HCT116 (cell line): ENCODE measurements around the gene SDK2. TPM values are rescaled to one million over a fixed set of nuclear protein-coding genes. Genes with fewer than 3 reads are reported as not detected.

Experiments used
- ATAC-seq: fragments of 200-7000 bp; cut with Tn5 transposase; 2 replicates; pipeline ENCODE4 v1.9.1; 2020; ENCODE audit warnings: mild to moderate bottlenecking, moderate library complexity
- BruUV-seq: library from RNA; stranded (reverse); fragments of 400-500 nt; replicated peaks from 2 replicates; lab custom pipeline; 2021; lab: Mats Ljungman, UMichigan
- CTCF ChIA-PET: fragments of 300-600 bp; sonication (Branson Sonifier 250); formaldehyde crosslinking; loops from one replicate; lab custom pipeline; 2021; ENCODE audit warnings: antibody characterized with exemption; lab: Charles Lee
- POLR2A ChIA-PET: fragments of 300-600, 350-600 bp; sonication (Branson Sonifier 250); formaldehyde crosslinking; loops from one replicate; lab custom pipeline; 2021; ENCODE audit warnings: antibody characterized with exemption; lab: Charles Lee
- RAD21 ChIA-PET, 2 experiments: fragments of 300-600 bp; sonication (Branson Sonifier 250); formaldehyde crosslinking; loops; one replicate each; lab custom pipeline; 2023; ENCODE audit warnings: low total read pairs in 2 of 2; ENCODE audit not compliant: uncharacterized antibody in 2 of 2, unreplicated experiment in 2 of 2, low non-redundant PET in 1 of 2; lab: Charles Lee
- DNase-seq: peaks from one replicate; pipeline ENCODE4 v3.0.0-alpha.2; 2010; ENCODE audit warnings: low read depth, low spot score
- H2AFZ ChIP-seq: fragments of 200-600 bp; shearing (Covaris generic), sonication (generic); 2 replicates; pipeline ENCODE4 v1.6.1; 2017; ENCODE audit warnings: low read depth, mixed run types, mixed read lengths, antibody characterized with exemption, low read length; ENCODE audit not compliant: poor library complexity, severe bottlenecking
- H3K27ac ChIP-seq: 2 replicates; pipeline ENCODE4 v1.5.1; 2012; ENCODE audit warnings: low read depth, low read length
- H3K27me3 ChIP-seq: fragments of 200-600 bp; sonication (generic); 2 replicates; pipeline ENCODE4 v1.6.1; 2016; ENCODE audit warnings: mixed run types, low read length, mixed read lengths; ENCODE audit not compliant: insufficient read depth
- H3K36me3 ChIP-seq, 2 experiments: fragments of 200-500 bp in 1 of 2; fragments of 200-600 bp in 1 of 2; sonication (Bioruptor generic) in 1 of 2; sonication (generic) in 1 of 2; 2 replicates each; pipeline versions ENCODE4 v1.5.1 to v1.6.1; 2014 to 2016; ENCODE audit warnings: low read length in 2 of 2, inconsistent platforms in 1 of 2, mixed read lengths in 1 of 2, mixed run types in 1 of 2; ENCODE audit not compliant: insufficient read depth in 2 of 2, control insufficient read depth in 1 of 2
- H3K4me1 ChIP-seq, 2 experiments: fragments of 200-600 bp in 1 of 2; sonication (generic) in 1 of 2; 2 replicates each; pipeline versions ENCODE4 v1.5.1 to v1.6.1; 2012 to 2017; ENCODE audit warnings: low read length in 2 of 2, inconsistent platforms in 1 of 2, mild to moderate bottlenecking in 1 of 2, mixed read lengths in 1 of 2, mixed run types in 1 of 2, moderate library complexity in 1 of 2; ENCODE audit not compliant: insufficient read depth in 2 of 2, control insufficient read depth in 1 of 2
- H3K4me2 ChIP-seq: fragments of 200-600 bp; sonication (generic); 2 replicates; pipeline ENCODE4 v1.6.1; 2017; ENCODE audit warnings: mixed run types, low read length, mixed read lengths
- H3K4me3 ChIP-seq, 2 experiments: fragments of 200-600 bp in 1 of 2; sonication (generic) in 1 of 2; replicated peaks in 1 of 2; 2 replicates each; pipeline ENCODE4 v1.5.1; 2011 to 2016; ENCODE audit warnings: low read length in 2 of 2, control low read depth in 1 of 2, low read depth in 1 of 2, mild to moderate bottlenecking in 1 of 2, mixed read lengths in 1 of 2, mixed run types in 1 of 2
- H3K79me2 ChIP-seq: fragments of 200-600 bp; sonication (generic); 2 replicates; pipeline ENCODE4 v1.6.1; 2017; ENCODE audit warnings: mild to moderate bottlenecking, mixed run types, low read length, moderate library complexity, mixed read lengths; ENCODE audit not compliant: insufficient read depth
- H3K9ac ChIP-seq: fragments of 200-600 bp; sonication (generic); 2 replicates; pipeline ENCODE4 v1.6.1; 2016; ENCODE audit warnings: low read length, mixed read lengths
- H3K9me2 ChIP-seq: fragments of 200-600 bp; sonication (generic), shearing (Covaris generic); 2 replicates; pipeline ENCODE4 v1.6.1; 2017; ENCODE audit warnings: mixed run types, mild to moderate bottlenecking, moderate library complexity; ENCODE audit not compliant: insufficient read depth
- H3K9me3 ChIP-seq, 2 experiments: fragments of 200-500 bp in 1 of 2; fragments of 200-600 bp in 1 of 2; sonication (Bioruptor generic) in 1 of 2; sonication (generic) in 1 of 2; 2 replicates each; pipeline ENCODE4 v1.6.1; 2014 to 2017; ENCODE audit warnings: low read length in 2 of 2, mixed read lengths in 2 of 2, inconsistent platforms in 1 of 2, low read depth in 1 of 2, mild to moderate bottlenecking in 1 of 2, mixed run types in 1 of 2, moderate library complexity in 1 of 2; ENCODE audit not compliant: control insufficient read depth in 1 of 2, insufficient read depth in 1 of 2
- H4K20me1 ChIP-seq: fragments of 200-600 bp; sonication (generic), shearing (Covaris generic); 2 replicates; pipeline ENCODE4 v1.6.1; 2017; ENCODE audit warnings: mixed run types, mild to moderate bottlenecking, moderate library complexity; ENCODE audit not compliant: insufficient read depth
- CBX3 ChIP-seq: IDR thresholded peaks from 2 replicates; pipeline ENCODE4 v1.6.1; 2012; ENCODE audit warnings: low read depth
- EGR1 ChIP-seq: IDR thresholded peaks from 2 replicates; pipeline ENCODE4 v1.6.1; 2012; ENCODE audit warnings: low read depth
- ELF1 ChIP-seq: IDR thresholded peaks from 2 replicates; pipeline ENCODE4 v1.6.1; 2012; ENCODE audit warnings: low read depth, borderline replicate concordance
- EZH2phosphoT487 ChIP-seq: fragments of 200-600 bp; IDR thresholded peaks from 2 replicates; pipeline ENCODE4 v1.6.1; 2018; ENCODE audit warnings: antibody characterized with exemption, borderline replicate concordance
- FOSL1 ChIP-seq: IDR thresholded peaks from 2 replicates; pipeline ENCODE4 v1.6.1; 2012; ENCODE audit warnings: low read depth
- POLR2A ChIP-seq: IDR thresholded peaks from 2 replicates; pipeline ENCODE4 v1.7.0; 2011; ENCODE audit warnings: borderline replicate concordance; ENCODE audit not compliant: insufficient read depth, insufficient read length; ENCODE audit errors: extremely low read depth
- RAD21 ChIP-seq: IDR thresholded peaks from 2 replicates; pipeline ENCODE4 v1.6.1; 2012; ENCODE audit warnings: low read depth, mild to moderate bottlenecking
- SIN3A ChIP-seq: IDR thresholded peaks from 2 replicates; pipeline ENCODE4 v1.6.1; 2012; ENCODE audit warnings: low read depth
- SP1 ChIP-seq: IDR thresholded peaks from 2 replicates; pipeline ENCODE4 v1.6.1; 2012; ENCODE audit warnings: low read depth
- SRF ChIP-seq: IDR thresholded peaks from 2 replicates; pipeline ENCODE4 v1.6.1; 2012; ENCODE audit warnings: low read depth
- TCF7L2 ChIP-seq: IDR thresholded peaks from 2 replicates; pipeline ENCODE4 v1.7.0; 2011; ENCODE audit warnings: borderline replicate concordance, inconsistent platforms; ENCODE audit not compliant: insufficient read depth, insufficient read length; ENCODE audit errors: extremely low read depth
- intact Hi-C: fragments of 100-400 bp; cut with micrococcal nuclease; formaldehyde crosslinking; loops from 2 replicates; pipeline ENCODE4 v1.10.0; 2022
- total RNA-seq: library from RNA; stranded (reverse); gene quantifications from one replicate; pipeline ENCODE4 v1.2.1, GENCODE V29; 2021; ENCODE audit not compliant: unreplicated experiment
- TF ChIP-seq, protein P1 (sequence below), 3 experiments: fragments of 200-600 bp in 1 of 3; sonication (generic) in 1 of 3; IDR thresholded peaks in 2 of 3; conservative IDR thresholded peaks in 1 of 3; 2 replicates each; pipeline ENCODE4 v1.5.1; 2012 to 2017; ENCODE audit warnings: low read depth in 2 of 3, low read length in 2 of 3, antibody characterized with exemption in 1 of 3, borderline replicate concordance in 1 of 3, control low read depth in 1 of 3, mild to moderate bottlenecking in 1 of 3, mixed read lengths in 1 of 3, mixed run types in 1 of 3, moderate library complexity in 1 of 3; ENCODE audit not compliant: insufficient read depth in 1 of 3
- TF ChIP-seq, protein P2 (sequence below): IDR thresholded peaks from 2 replicates; pipeline ENCODE4 v1.6.1; 2012; ENCODE audit warnings: low read depth
- TF ChIP-seq, protein P3 (sequence below): IDR thresholded peaks from 2 replicates; pipeline ENCODE4 v1.6.1; 2012

SDK2 gene
- total RNA-seq, 1 experiment from 2014 or later, result 0.10 TPM

DNA sequence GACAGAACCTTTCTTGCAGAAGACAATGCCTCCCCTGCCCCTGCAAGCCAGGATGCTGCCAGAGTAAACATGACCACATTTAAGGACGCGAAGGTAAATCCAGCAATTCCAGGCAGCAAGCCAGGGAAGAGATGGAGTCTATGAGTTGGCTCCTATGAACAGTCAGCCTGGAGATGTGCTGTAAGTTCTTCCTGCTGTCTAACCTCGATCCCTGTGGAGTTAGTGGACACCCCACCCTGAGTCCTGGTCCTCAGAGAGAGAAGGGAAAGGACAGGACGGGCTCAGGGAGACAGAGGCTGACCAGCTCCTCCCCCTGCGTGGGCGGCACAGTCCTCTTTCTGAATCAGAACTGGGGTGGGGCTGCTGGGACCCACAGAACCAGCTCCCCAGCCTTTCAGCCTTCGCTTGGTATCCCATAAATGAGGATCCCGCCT, 357.4 kb downstream of the SDK2 start:
- peaks cover 47 to 54% of the 10 kb centered on the region in 2 experiments for H3K4me1 ChIP-seq
- H3K27ac ChIP-seq, result no peak overlapping the region
- no peaks in the 10 kb centered on the region for H3K9me2 ChIP-seq
- ChIA-PET CTCF (no interaction called here), POLR2A (no interaction called here), RAD21 (no interaction called here)
- TF ChIP-seq SIN3A (no peak), EGR1 (peak; percentile 82)
- no peaks in the 10 kb centered on the region for H3K27me3 ChIP-seq
- H3K36me3 ChIP-seq, result peaks cover 8 to 28% of the 10 kb centered on the region in 2 experiments; a peak in 3 of 4 replicates
- no peaks in the 10 kb centered on the region for H4K20me1 ChIP-seq
- peak overlapping the region; percentile 40 for H3K4me2 ChIP-seq
- H3K9ac ChIP-seq, result no peak overlapping the region
- no peaks in the 10 kb centered on the region for H3K9me3 ChIP-seq
- peaks cover 55% of the 10 kb centered on the region for H3K79me2 ChIP-seq
- no peak for DNase-seq
- ATAC-seq, result no peak
- no TSS peak for BruUV-seq
- H2AFZ ChIP-seq, result no peak overlapping the region
- H3K4me3 ChIP-seq, result no peak overlapping the region
- intact Hi-C loops, result no loop called here

DNA sequence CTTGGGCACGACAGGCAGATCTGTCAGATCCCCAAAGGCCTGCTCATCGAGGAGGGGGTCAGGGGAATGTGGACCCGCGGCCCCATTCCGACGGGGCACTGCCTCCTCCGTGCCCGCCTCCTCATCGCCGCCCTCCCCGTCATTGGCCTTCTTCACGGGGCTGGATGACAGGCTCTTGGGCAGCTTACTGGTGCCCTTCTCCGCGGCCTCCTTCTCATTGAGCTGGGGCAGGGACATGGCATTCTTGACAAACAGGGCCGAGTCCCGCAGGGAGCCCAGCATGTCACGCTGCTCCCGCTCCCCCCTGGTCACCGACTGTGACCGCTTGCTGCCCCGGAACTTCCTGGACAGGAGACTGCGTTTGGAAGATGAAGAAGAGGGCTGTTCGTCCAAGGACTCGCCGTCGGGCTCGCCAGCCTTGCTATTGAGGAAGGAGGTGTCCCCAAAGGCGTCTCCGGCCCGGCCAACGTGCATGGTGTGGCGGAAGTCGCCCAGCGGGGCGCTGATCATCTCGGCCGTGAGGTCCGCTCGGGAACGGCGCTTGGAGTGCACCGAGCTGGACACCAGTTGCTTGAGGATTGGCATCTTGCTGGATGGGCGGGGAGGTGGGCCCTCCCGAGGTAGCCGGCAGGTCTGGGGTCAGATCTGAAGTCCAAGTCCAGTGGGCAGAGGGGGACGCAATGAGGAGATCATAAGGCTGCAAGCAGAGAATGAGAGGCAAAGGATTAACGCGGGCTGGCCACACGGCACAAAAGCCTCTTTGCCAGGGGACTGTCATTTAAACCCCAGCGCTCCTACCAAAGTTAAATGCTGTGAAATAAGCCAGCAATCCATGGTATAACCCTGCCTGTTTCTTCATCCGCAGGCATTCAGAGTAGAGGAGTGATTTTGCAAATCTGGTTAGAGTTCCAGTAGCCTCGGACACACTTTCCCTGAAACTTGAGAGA, 358.1 kb downstream of the SDK2 start:
- Histone ChIP-seq H3K9me2 (no peaks in the 10 kb centered on the region), H3K9ac (no peak overlapping the region), H3K36me3 (peaks cover 8 to 28% of the 10 kb centered on the region in 2 experiments; a peak in 3 of 4 replicates), H2AFZ (no peak overlapping the region), H3K4me2 (peak overlapping the region; percentile 40), H4K20me1 (no peaks in the 10 kb centered on the region), H3K4me1 (peaks cover 41 to 47% of the 10 kb centered on the region in 2 experiments), H3K27ac (no peak overlapping the region), H3K4me3 (no peak overlapping the region), H3K27me3 (no peaks in the 10 kb centered on the region), H3K79me2 (peaks cover 48% of the 10 kb centered on the region), H3K9me3 (no peaks in the 10 kb centered on the region)
- no TSS peak for BruUV-seq
- TF ChIP-seq, protein P1, sequence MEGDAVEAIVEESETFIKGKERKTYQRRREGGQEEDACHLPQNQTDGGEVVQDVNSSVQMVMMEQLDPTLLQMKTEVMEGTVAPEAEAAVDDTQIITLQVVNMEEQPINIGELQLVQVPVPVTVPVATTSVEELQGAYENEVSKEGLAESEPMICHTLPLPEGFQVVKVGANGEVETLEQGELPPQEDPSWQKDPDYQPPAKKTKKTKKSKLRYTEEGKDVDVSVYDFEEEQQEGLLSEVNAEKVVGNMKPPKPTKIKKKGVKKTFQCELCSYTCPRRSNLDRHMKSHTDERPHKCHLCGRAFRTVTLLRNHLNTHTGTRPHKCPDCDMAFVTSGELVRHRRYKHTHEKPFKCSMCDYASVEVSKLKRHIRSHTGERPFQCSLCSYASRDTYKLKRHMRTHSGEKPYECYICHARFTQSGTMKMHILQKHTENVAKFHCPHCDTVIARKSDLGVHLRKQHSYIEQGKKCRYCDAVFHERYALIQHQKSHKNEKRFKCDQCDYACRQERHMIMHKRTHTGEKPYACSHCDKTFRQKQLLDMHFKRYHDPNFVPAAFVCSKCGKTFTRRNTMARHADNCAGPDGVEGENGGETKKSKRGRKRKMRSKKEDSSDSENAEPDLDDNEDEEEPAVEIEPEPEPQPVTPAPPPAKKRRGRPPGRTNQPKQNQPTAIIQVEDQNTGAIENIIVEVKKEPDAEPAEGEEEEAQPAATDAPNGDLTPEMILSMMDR (IDR thresholded peaks at IDR 0.05 in 2 of 3, conservative IDR thresholded peaks at IDR 0.05 in 1 of 3; ENCODE audit: borderline replicate concordance in 1 of 3, insufficient read depth in 1 of 3, low read depth in 2 of 3, low read length in 2 of 3), result no peak
- no peak for TF ChIP-seq POLR2A
- TF ChIP-seq EZH2phosphoT487, result no peak
- TF ChIP-seq SP1, result no peak
- TF ChIP-seq RAD21, result no peak
- TF ChIP-seq TCF7L2, result no peak
- TF ChIP-seq, protein P2, sequence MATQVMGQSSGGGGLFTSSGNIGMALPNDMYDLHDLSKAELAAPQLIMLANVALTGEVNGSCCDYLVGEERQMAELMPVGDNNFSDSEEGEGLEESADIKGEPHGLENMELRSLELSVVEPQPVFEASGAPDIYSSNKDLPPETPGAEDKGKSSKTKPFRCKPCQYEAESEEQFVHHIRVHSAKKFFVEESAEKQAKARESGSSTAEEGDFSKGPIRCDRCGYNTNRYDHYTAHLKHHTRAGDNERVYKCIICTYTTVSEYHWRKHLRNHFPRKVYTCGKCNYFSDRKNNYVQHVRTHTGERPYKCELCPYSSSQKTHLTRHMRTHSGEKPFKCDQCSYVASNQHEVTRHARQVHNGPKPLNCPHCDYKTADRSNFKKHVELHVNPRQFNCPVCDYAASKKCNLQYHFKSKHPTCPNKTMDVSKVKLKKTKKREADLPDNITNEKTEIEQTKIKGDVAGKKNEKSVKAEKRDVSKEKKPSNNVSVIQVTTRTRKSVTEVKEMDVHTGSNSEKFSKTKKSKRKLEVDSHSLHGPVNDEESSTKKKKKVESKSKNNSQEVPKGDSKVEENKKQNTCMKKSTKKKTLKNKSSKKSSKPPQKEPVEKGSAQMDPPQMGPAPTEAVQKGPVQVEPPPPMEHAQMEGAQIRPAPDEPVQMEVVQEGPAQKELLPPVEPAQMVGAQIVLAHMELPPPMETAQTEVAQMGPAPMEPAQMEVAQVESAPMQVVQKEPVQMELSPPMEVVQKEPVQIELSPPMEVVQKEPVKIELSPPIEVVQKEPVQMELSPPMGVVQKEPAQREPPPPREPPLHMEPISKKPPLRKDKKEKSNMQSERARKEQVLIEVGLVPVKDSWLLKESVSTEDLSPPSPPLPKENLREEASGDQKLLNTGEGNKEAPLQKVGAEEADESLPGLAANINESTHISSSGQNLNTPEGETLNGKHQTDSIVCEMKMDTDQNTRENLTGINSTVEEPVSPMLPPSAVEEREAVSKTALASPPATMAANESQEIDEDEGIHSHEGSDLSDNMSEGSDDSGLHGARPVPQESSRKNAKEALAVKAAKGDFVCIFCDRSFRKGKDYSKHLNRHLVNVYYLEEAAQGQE, result no peak
- TF ChIP-seq, protein P3, sequence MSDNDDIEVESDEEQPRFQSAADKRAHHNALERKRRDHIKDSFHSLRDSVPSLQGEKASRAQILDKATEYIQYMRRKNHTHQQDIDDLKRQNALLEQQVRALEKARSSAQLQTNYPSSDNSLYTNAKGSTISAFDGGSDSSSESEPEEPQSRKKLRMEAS, result no peak
- no peak for TF ChIP-seq FOSL1
- TF ChIP-seq CBX3, result no peak
- TF ChIP-seq SRF, result no peak
- TF ChIP-seq ELF1, result no peak
- TF ChIP-seq SIN3A, result no peak
- CTCF ChIA-PET, result no interaction called here
- RAD21 ChIA-PET, result no interaction called here
- POLR2A ChIA-PET, result no interaction called here
- ATAC-seq (no peak), DNase-seq (no peak)
- intact Hi-C loops, result no loop called here
